Measurements from ENCODE around the gene NOXRED1.

NOXRED1 gene

GRCh38 chr14:77407158-77407557, 16.2 kb downstream of the NOXRED1 start:
- no peak for DNase-seq (ENCODE audit: low read depth)

- no peak for DNase-seq (ENCODE audit: low read depth)
These were observed 16.6 kb downstream of the NOXRED1 start for GRCh38 chr14:77406718-77407117.

DNA sequence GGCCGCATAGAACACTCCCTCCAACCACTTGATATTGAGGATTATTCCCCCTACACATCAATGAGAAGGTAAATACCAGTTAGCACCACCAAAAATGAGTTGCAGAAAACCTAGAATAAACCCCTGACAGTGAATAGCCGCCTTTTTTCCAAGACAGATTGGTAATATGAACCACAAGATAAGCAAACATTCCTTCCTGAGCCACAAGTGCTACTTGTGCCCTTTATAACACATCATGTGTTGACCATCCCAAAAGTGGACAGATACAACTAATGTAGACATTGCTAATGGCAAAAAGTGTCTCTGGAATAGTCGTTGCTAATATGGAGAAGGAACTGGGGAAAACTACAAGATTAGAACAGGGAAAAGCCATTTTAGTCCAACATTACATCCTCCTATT, 17.2 kb downstream of the NOXRED1 start:
- no peak for DNase-seq (ENCODE audit: low read depth)

DNA sequence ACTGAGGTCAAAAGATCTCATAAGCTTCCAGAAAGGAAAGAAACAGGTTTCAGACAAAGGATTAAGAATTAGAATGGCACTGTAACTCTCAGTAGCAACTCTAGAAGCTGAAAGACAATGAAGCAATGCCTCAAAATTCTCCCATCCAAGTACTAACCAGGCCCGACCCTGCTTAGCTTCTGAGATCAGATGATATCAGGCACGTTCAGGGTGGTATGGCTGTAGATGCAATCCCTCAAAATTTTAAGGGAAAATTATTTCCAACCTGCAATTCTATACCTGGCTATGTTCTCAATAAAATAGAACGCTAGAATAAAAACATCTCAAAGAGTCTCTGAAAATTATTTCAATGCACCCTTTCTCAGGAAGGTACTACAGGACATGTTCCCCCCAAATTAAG, 19.6 kb downstream of the NOXRED1 start:
- no peak for DNase-seq (ENCODE audit: low read depth)

GRCh38 chr14:77400216-77400615, 23.1 kb downstream of the NOXRED1 start:
- no peak for DNase-seq (ENCODE audit: low read depth)

DNA sequence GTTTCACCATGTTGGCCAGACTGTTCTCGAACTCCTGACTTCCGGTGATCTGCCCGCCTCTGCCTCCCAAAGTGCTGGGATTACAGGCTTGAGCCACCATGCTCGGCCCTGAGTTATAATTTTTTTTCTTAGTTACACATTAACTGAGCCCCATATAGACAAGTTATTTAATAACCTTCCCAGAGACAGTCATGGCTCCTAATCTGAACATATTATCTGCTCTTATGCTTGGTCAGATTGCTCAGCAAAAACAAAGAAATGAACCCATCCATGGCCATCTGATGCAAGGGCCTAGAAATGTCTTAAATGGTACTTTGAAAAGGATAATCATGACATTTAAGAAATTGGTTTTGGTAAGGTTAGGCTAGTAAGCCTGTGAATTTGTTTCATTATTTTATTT, 33.1 kb downstream of the NOXRED1 start:
- no peak for DNase-seq (ENCODE audit: low read depth)

- no peak for DNase-seq (ENCODE audit: low read depth)
These were observed 44.6 kb downstream of the NOXRED1 start for GRCh38 chr14:77378701-77379100.

DNA sequence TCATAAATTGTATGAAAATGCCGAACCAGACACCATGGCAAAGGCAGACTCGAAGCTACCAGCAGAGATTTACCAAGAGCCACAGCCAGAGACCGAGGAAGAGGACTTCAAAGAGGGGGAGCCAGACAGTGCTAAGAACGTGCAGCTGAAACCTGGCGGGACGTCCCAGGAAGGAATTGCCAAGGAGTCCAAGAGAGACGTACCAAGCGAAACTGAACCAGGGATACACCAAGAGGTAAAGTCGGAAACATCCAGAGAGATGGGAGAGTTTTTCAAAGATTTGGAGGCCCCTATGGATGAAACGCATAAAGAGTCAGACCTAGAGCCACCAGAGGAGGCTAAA, 45.9 kb downstream of the NOXRED1 start:
- no peak for DNase-seq (ENCODE audit: low read depth)

DNA sequence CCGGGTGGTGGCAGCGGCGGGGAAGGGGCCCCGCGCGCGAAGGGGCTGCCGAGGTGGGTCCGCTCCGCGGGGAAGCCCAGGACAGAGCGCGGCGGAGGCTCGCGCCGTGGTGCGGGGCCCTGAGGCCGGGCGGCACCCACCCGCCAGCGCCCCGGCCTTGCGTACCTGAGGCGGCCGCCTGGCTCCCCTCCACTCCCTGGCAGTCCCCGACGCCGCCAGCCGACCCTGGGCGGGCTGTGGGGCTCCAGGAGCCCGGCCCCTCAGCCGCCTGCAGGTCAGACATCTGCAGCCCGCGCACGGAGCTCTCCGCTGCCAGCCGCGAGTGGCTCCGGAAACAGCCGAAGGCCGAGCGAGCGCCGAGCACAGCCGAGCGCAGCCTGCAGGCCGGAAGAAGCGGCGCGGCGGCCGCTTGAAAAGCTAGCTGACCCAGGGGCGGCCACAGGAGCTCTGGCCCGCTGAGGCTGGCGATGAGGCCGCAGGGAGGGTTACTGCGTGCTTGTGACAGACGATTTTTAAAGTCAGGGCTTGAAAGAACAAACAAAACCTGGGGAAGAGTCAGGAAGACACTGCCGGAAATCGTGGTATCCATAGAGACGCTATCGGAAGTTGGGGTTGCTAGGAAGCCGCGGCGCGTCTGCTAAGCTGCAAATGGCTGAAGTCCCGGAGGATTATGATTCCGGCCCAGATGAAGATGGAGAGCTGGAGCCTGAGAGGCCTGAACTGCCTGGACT, 46.4 kb downstream of the NOXRED1 start, which contains the start of the genes SAMD15 and TMED8:
SAMD15 (plus strand) TSS at position 609 of the 731 bp plus-strand sequence; CDS start at position 649, 40 bp downstream.
TMED8 (minus strand) TSS at position 324 of the 731 bp plus-strand sequence; CDS start at position 283, 41 bp downstream.
- DNase-seq (ENCODE audit: low read depth): peak; percentile 69

DNA sequence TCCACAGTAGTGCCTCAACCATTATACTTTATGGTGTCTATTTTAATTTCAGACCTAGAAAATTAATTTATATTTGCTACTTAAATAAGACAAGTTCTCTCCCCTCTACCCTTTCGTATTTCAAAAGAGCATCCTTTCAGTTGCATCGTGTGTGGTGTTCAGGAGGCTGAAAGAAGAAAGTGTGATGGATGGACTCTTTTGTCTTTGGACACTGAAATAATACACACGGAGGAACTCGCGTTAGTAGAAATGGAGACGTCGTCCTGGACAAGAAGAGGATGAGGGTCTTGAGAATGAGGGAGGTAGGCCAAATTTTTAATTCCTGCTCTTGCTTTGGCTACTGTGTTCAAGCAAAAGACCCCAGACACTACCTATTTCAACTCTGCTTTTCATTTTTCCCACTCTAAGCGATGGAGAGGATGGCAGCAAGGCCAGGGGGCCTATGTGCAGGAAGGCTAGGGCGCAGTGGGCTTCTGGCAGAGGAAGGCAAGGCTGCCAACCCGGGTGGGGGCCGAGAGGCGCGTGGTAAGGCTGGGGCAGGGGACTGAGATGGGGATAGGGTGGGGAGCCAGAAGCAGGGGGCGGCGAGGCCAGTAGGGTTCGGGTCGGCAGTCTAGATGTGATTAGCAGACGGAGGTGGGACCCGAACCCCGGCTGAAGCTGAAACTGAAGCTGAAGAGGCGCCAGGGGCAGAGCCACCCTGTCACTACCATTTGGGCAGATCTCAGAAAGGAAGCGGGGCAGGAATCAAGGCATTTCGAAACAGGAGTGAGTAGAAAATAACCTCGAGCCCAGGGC, 47.2 kb downstream of the NOXRED1 start:
- DNase-seq (ENCODE audit: low read depth): peak; percentile 12

DNA sequence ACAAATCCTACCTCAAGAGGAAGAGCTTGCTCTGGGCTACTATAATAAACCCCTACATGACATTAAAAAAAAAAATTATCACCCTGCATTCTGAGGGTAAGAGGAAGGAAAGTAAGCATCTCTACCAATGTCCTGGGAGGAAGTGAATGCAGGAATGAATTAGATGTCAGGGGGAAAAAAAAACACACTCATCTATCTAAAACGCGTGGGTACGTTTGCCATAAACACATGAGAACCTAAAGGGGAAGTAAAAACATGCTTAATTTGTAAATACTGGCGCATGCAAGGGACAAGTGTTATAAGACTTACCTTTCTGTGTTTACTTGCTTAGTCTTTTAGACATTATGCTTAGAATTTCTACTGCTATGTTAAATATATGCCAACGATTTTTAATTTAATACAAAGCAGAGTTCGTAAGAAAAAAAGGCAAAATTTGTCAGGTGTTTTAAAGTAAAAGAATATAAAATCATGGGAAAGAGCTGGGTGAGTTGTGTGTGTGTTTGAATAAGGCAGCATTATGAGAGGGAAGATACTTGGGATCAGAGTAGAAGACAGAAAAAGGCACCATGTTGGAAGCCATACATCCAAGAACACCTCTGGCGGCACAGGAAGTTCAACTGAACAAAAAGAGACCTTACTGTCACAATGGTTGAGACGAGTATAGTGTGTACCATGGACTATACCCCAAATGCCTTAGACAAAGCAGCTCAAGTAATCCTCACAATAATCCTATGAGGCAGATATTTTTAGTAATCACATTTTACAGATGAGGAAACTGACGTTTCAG, 48.0 kb downstream of the NOXRED1 start:
- no peak for DNase-seq (ENCODE audit: low read depth)

DNA sequence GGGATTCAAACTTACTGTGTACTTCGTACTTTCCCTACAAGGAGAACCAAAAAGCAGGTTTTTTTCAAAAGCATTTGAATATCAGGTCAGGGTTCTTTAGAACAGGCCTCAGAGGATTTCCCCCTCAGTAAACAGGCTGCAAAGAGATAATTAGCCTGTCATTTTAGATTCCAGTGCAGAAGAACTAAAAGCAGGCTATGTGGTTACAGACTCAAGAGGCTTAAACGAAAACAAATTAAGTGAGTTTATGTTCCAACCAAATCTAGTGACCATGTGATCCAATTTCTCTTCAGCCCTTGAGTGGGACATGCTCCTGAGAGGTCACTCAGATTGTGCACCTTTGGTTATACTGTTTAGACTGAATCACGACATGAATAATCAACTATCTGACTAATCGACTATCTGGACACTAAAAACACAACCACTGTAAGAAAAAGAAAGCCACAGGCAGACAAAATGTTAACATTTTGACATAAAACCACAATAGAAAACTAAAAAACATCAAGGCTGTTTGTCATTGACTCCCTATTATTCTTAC, 51.0 kb downstream of the NOXRED1 start:
- no peak for DNase-seq (ENCODE audit: low read depth)

DNA sequence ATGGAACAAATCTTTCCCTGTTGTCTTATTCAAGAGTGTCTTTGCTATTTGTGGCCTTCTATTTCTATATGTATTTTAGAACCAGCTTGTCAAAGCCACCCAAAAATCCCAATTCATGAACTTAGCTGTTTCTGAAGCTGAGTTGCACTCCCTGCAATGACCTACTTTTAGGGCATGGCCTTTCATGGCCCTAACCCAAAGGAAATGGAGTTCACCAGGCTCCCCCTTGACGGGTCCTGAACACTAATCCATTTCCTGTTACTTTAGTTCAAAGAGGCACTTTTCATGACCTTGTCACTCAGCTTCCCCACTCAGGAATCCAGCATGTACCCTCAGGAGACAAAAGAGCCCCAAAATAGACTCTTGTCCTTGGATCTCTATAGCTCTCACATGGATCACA, 54.0 kb downstream of the NOXRED1 start:
- DNase-seq (ENCODE audit: low read depth): no peak

GRCh38 chr14:77364146-77364545, 59.2 kb downstream of the NOXRED1 start:
- DNase-seq (ENCODE audit: low read depth): no peak

- DNase-seq (ENCODE audit: low read depth): no peak
These were observed 63.7 kb downstream of the NOXRED1 start for GRCh38 chr14:77359626-77360025.

DNA sequence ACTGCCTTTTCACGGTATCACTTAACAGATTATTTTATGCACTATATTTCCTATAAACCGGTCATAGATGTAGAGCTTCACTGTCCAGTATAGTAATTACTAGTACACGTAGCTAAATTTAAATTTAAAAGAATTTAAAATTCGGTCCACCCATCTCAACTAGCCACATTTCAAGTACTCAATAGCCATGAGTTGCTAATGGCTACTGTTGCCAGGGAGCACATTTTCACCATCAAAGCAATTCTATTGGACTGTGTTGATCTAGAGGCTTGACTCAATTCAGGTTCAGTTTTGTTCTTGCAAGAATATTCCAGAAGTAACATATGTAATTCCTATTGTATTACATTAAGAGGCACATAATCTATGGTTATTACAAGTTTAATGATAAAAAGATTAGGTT, 66.4 kb downstream of the NOXRED1 start:
- no peak for DNase-seq (ENCODE audit: low read depth)

GRCh38 chr14:77355811-77356210, 67.5 kb downstream of the NOXRED1 start:
- DNase-seq (ENCODE audit: low read depth): no peak

GRCh38 chr14:77353469-77354141, 69.7 kb downstream of the NOXRED1 start:
- no peak for DNase-seq (ENCODE audit: low read depth)

DNA sequence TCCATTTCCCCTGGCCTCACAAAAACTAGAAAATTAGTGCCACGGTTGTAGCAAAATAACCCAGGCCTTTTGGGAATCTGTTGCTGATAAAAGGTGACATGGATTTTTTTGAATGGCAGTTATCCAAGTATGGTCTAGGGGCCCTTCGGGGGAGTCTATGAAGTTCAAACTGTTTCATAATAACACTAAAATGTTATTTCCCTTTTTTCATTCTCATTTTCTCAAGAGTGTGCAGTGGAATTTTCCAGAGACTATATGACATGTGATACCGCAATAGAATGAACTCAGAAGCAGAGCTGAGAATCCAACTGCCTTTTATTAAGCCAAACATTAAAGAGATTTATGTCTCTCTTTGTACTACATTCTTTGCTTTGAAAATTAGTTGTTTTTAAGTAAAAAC, 75.6 kb downstream of the NOXRED1 start:
- no peak for DNase-seq (ENCODE audit: low read depth)

GRCh38 chr14:77346495-77346894, 76.8 kb downstream of the NOXRED1 start:
- DNase-seq (ENCODE audit: low read depth): no peak

DNA sequence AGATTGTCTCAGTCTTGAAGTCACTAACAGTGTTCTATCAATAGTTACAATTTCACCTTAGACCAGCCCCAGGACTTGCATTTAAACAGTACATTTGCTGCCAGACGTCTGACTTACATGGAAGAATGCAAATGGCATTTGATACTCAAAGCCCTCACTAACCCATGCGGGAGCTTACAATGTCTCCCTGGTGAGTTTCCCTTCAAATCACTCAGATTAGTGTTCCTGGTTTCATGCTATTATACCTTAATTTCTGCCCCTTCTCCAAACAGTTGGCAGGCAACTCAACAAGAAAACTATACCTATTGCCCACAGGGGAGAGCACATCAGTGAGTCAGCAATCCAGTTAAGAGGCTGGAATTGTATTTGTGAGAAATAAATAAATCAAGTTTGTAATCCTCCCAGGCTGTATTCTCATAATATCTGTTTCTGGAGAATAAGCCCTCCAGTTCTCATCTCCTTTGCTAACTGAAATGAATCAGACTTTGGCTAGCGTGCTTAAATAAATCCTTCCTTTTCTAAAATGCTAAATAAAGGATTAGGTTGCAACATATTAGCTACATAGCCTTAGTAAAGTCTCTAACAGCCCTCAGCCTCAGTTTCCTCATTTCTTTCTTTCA, 78.8 kb downstream of the NOXRED1 start:
- DNase-seq (ENCODE audit: low read depth): no peak
